BE2C (cell line): Measurements from ENCODE around the gene DEGS1.

Experiments
- DNase-seq: peaks from one replicate; pipeline ENCODE4 v3.0.0-alpha.2; 2020
- H3K27me3 ChIP-seq: fragments of 250-450 bp; sonication (Bioruptor Pico); 2 replicates; pipeline ENCODE4 v1.5.1; 2020; ENCODE audit warnings: mild to moderate bottlenecking
- H3K36me3 ChIP-seq: fragments of 250-450 bp; sonication (Bioruptor Pico); 2 replicates; pipeline ENCODE4 v1.5.1; 2020; ENCODE audit warnings: mild to moderate bottlenecking
- H3K4me1 ChIP-seq: fragments of 250-450 bp; sonication (Bioruptor Pico); 2 replicates; pipeline ENCODE4 v1.5.1; 2020
- H3K4me3 ChIP-seq: 2 replicates; pipeline ENCODE4 v1.5.1; 2011; ENCODE audit warnings: low read depth, low read length
- H3K9me3 ChIP-seq: fragments of 250-450 bp; sonication (Bioruptor Pico); 2 replicates; pipeline ENCODE4 v1.5.1; 2020
- CTCF ChIP-seq: IDR thresholded peaks from 2 replicates; pipeline ENCODE4 v1.5.1; 2012; ENCODE audit warnings: mild to moderate bottlenecking, low read depth, low read length

DEGS1 gene

GRCh38 chr1:224175617-224176016 lies 7.4 kb upstream of the DEGS1 start:
- Histone ChIP-seq H3K27me3 (no peaks in the 10 kb centered on the region), H3K4me1 (0 out of 2 replicates have a peak, but pooled peaks cover 3% of the 10 kb centered on the region), H3K36me3 (no peaks in the 10 kb centered on the region), H3K9me3 (no peaks in the 10 kb centered on the region), H3K4me3 (peak overlapping the region; percentile 34)
- no peak for TF ChIP-seq CTCF
- DNase-seq, result peak; percentile 62

GRCh38 chr1:224177356-224177999 lies 5.6 kb upstream of the DEGS1 start:
- no peaks in the 10 kb centered on the region for H3K27me3 ChIP-seq
- TF ChIP-seq CTCF, result no peak
- H3K4me1 ChIP-seq, result 0 out of 2 replicates have a peak, but pooled peaks cover 5% of the 10 kb centered on the region
- no peaks in the 10 kb centered on the region for H3K9me3 ChIP-seq
- no peak overlapping the region for H3K4me3 ChIP-seq
- H3K36me3 ChIP-seq, result no peaks in the 10 kb centered on the region
- no peak for DNase-seq

- Histone ChIP-seq H3K4me3 (no peak overlapping the region), H3K4me1 (0 out of 2 replicates have a peak, but pooled peaks cover 5% of the 10 kb centered on the region), H3K9me3 (no peaks in the 10 kb centered on the region), H3K36me3 (no peaks in the 10 kb centered on the region), H3K27me3 (no peaks in the 10 kb centered on the region)
- TF ChIP-seq CTCF, result no peak
- DNase-seq, result no peak
These were observed 4.1 kb upstream of the DEGS1 start for GRCh38 chr1:224178894-224179293.

GRCh38 chr1:224180783-224181452 lies 2.1 kb upstream of the DEGS1 start:
- TF ChIP-seq CTCF, result no peak
- Histone ChIP-seq H3K4me3 (no peak overlapping the region), H3K4me1 (peaks cover 2% of the 10 kb centered on the region; the same call in 1 of the 2 replicates), H3K27me3 (no peaks in the 10 kb centered on the region), H3K9me3 (no peaks in the 10 kb centered on the region), H3K36me3 (no peaks in the 10 kb centered on the region)
- DNase-seq, result no peak

- Histone ChIP-seq H3K27me3 (no peaks in the 10 kb centered on the region), H3K4me3 (no peak overlapping the region), H3K4me1 (peaks cover 2% of the 10 kb centered on the region; the same call in 1 of the 2 replicates), H3K36me3 (peaks cover 4% of the 10 kb centered on the region; the same call in 1 of the 2 replicates), H3K9me3 (no peaks in the 10 kb centered on the region)
- DNase-seq, result no peak
- TF ChIP-seq CTCF, result no peak
These were observed 1.6 kb upstream of the DEGS1 start for GRCh38 chr1:224181453-224181810.
